H1 (cell line): Measurements from ENCODE around the gene LENG9. TPM values are rescaled to one million over a fixed set of nuclear protein-coding genes. Genes with fewer than 3 reads are reported as not detected.

ENCODE experiments used
- ASH2L ChIP-seq: fragments of 200-600, 300-600 bp; sonication (generic); IDR thresholded peaks from one replicate; pipeline ENCODE4 v1.7.1; 2017; ENCODE audit warnings: low read length
- RXRA ChIP-seq: IDR thresholded peaks from 2 replicates; pipeline ENCODE4 v1.6.1; 2011; ENCODE audit warnings: low read depth, mild to moderate bottlenecking, low read length, moderate library complexity; ENCODE audit not compliant: insufficient read depth
- SIN3A ChIP-seq, 2 experiments: IDR thresholded peaks in 1 of 2; conservative IDR thresholded peaks in 1 of 2; 2 replicates each; pipeline ENCODE4 v1.6.1; 2011 to 2012; ENCODE audit warnings: low read length in 2 of 2, improper control_type of control experiment in 1 of 2, low read depth in 1 of 2, mild to moderate bottlenecking in 1 of 2
- TCF12 ChIP-seq: IDR thresholded peaks from 2 replicates; pipeline ENCODE4 v1.6.1; 2011; ENCODE audit warnings: low read depth, mild to moderate bottlenecking, low read length
- polyA plus RNA-seq, 7 experiments: library from polyadenylated mRNA; depleted of rRNA in 3 of 7; stranded (reverse) in 5 of 7; unstranded in 2 of 7; fragments of >200 nt in 5 of 7; fragments of 200-250 nt in 2 of 7; gene quantifications; 1 replicate in 5 of 7; 2 replicates in 1 of 7; 4 replicates in 1 of 7; pipeline versions ENCODE4 v1.2.1 to v1.2.3, GENCODE V29; 2011 to 2013; ENCODE audit warnings: missing spikeins in 2 of 7, mixed read lengths in 2 of 7
- total RNA-seq: library from RNA; stranded (reverse); fragmentation: NEBNext Ultra II Directional; extraction: Animal tissue kit (Norgen Biotek cat#: 25700); gene quantifications from 2 replicates; pipeline ENCODE4 v1.2.1, GENCODE V29; 2021

The LENG9 gene
- total and polyA plus RNA-seq, 2 of the 8 experiments (the other 6 are each of a cell fraction or from before 2014, with no cell fraction given), result 1.6 to 3.9 TPM

- TF ChIP-seq ASH2L, result no peak
- TF ChIP-seq SIN3A (conservative IDR thresholded peaks at IDR 0.05 in 1 of 2, IDR thresholded peaks at IDR 0.05 in 1 of 2; ENCODE audit: low read depth in 1 of 2, low read length in 2 of 2), result no peak
- TF ChIP-seq TCF12, result no peak
- no peak for TF ChIP-seq RXRA
- TF ChIP-seq, all 59 proteins: peak for 2
Measured at GRCh38 chr19:54477650-54478049, 14.1 kb upstream of the LENG9 start (continued).
